Measurements from ENCODE around the gene NDUFB8.
"Not testable (repeated sequence)": the region's sequence is repeated elsewhere in the genome, so short reads cannot be mapped to it uniquely, and the experiment has no call there.

The NDUFB8 gene

GRCh38 chr10:100529475-100530298, at the start of gene NDUFB8:
TSS of gene NDUFB8 (minus strand) at chr10:100529871. CDS start at chr10:100529851, 20 bp downstream.
- H3K27ac ChIP-seq = peak within 1 kb of the TSS; percentile 65
- peak; percentile 93 for DNase-seq
- no peak for TF ChIP-seq CTCF (IDR thresholded peaks at IDR 0.05; ENCODE audit: low read depth, low read length)
- H3K9me3 ChIP-seq (ENCODE audit: severe bottlenecking) = no peaks in the 10 kb centered on the region
- H3K36me3 ChIP-seq = peaks cover 38% of the 10 kb centered on the region
- no peaks in the 10 kb centered on the region for H3K27me3 ChIP-seq (ENCODE audit: insufficient read depth, low read depth, severe bottlenecking)
- peak within 1 kb of the TSS; percentile 90 for H3K4me3 ChIP-seq (ENCODE audit: low read depth, low read length)

DNA sequence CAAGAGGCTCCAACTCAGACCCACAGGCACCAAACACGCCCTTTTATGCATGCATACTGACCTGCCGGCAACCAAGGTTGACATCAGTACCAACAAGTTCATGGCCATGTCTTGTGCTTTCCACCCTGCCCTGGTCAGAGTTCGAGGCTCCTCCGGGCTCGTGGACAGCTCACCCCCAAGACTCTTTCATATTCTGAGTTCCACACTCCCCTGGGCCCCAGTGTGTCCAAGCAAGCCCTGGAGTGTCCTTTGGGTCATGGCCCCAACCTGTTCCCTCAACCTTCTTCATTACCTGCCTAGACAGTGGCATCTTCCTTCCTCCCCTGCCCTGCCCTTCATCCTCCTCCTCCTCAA, 46.6 kb upstream of the NDUFB8 start:
- H3K27ac ChIP-seq = no peak overlapping the region
- H3K4me3 ChIP-seq (ENCODE audit: low read depth, low read length) = no peak overlapping the region
- no peaks in the 10 kb centered on the region for H3K9me3 ChIP-seq (ENCODE audit: severe bottlenecking)
- no peak for DNase-seq
- TF ChIP-seq CTCF (IDR thresholded peaks at IDR 0.05; ENCODE audit: low read depth, low read length) = no peak
- H3K27me3 ChIP-seq (ENCODE audit: insufficient read depth, low read depth, severe bottlenecking) = peaks cover 57% of the 10 kb centered on the region
- no peaks in the 10 kb centered on the region for H3K36me3 ChIP-seq

- Histone ChIP-seq H3K36me3 (no peaks in the 10 kb centered on the region), H3K27me3 (ENCODE audit: insufficient read depth, low read depth, severe bottlenecking) (peaks cover 53% of the 10 kb centered on the region), H3K9me3 (ENCODE audit: severe bottlenecking) (no peaks in the 10 kb centered on the region), H3K4me3 (ENCODE audit: low read depth, low read length) (no peak overlapping the region), H3K27ac (no peak overlapping the region)
- no peak for TF ChIP-seq CTCF (IDR thresholded peaks at IDR 0.05; ENCODE audit: low read depth, low read length)
- DNase-seq = no peak
These were observed 46.1 kb upstream of the NDUFB8 start for GRCh38 chr10:100575585-100576281.

DNA sequence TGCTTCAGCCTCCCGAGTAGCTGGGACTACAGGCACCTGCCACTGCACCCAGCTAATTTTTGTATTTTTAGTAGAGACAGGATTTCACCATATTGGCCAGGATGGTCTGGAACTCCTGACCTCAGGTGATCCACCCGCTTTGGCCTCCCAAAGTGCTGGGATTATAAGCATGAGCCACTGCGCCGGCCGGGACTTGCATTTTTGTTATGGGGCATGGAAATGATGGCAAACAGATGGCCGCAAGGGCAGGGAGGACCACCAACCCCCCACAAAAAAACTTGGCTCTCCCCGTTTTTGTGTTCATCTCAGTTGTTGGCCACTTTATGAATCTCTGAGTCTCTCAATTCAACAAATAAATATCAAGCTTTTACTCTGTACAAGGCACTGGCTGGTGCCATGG, 45.5 kb upstream of the NDUFB8 start:
- not testable (repeated sequence) for H3K36me3 ChIP-seq; H3K4me3 ChIP-seq (ENCODE audit: low read depth, low read length); H3K27ac ChIP-seq; DNase-seq; H3K9me3 ChIP-seq (ENCODE audit: severe bottlenecking)
- H3K27me3 ChIP-seq (ENCODE audit: insufficient read depth, low read depth, severe bottlenecking) = peaks cover 53% of the 10 kb centered on the region

DNA sequence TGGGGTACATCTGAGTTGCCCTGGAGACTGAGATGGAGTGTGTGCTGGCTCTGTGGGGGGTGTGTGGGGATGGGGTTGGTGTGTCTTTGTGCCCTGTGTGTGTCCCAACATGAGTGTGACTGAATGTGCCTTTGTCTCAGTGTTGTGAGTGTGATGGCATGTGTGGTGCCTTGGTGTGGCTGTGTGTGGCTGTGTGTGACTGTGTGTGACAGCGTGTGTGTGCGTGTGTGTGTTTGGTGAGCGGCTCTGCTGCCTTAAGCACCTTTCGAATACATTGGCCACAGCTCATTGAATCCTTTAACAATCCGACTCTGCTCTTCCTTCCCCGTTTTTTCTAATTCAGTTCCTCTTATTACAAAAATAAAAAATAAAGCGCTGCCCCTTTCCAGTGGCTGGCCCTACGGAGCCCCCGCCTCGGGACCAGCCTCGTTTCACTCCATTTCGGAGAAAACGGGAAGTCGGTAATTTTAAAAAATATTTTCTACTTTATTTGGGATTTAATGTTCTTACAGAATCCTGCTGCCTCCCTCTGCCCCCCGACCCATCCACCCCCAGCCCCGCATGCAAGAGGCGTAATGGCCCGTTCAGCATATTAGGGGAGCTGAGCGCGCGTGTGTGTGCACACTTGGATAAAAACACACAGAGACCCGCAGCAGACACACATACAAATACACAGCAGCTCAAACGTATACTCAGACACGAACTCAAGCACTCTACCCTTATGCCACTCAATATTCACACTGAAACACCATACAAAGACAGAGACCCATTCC, 41.6 kb upstream of the NDUFB8 start:
- peaks cover 21% of the 10 kb centered on the region for H3K27me3 ChIP-seq (ENCODE audit: insufficient read depth, low read depth, severe bottlenecking)
- TF ChIP-seq CTCF (IDR thresholded peaks at IDR 0.05; ENCODE audit: low read depth, low read length) = no peak

DNA sequence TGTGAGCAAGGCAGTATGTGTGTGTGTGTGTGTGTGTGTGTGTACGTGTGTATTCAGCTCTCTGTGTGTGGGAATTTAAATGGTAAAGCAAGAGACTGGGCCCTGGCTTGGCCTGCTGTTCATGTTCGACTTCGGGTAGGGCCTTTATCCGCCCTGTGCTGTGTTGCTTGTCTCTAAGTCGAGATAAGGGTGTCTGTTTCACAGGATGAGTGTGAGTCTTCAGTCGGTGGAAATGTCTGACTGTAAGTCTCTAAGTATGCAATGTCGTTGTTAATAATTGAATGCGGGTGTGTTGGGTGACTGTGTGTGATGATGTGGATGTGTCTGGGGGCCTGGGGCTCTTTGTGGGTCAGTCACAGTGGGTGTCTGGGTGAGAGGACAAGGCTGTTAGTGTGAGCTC, 40.8 kb upstream of the NDUFB8 start:
- peaks cover 3% of the 10 kb centered on the region for H3K9me3 ChIP-seq (ENCODE audit: severe bottlenecking)
- DNase-seq = no peak
- no peak overlapping the region for H3K27ac ChIP-seq
- H3K36me3 ChIP-seq = no peaks in the 10 kb centered on the region
- H3K4me3 ChIP-seq (ENCODE audit: low read depth, low read length) = peak overlapping the region; percentile 46
- TF ChIP-seq CTCF (IDR thresholded peaks at IDR 0.05; ENCODE audit: low read depth, low read length) = no peak
- H3K27me3 ChIP-seq (ENCODE audit: insufficient read depth, low read depth, severe bottlenecking) = peaks cover 18% of the 10 kb centered on the region

More for the DNA sequence above, 41.6 kb upstream of the NDUFB8 start:
- H3K4me3 ChIP-seq (ENCODE audit: low read depth, low read length) = no peak overlapping the region
- no peaks in the 10 kb centered on the region for H3K36me3 ChIP-seq
- no peak for DNase-seq
- no peak overlapping the region for H3K27ac ChIP-seq
- peaks cover 3% of the 10 kb centered on the region for H3K9me3 ChIP-seq (ENCODE audit: severe bottlenecking)
